Urinary bladder (tissue), 4 donors: ENCODE data around the gene GPT2. TPM values are rescaled to one million over a fixed set of nuclear protein-coding genes. Genes with fewer than 3 reads are reported as not detected.
"Not testable (repeated sequence)": the region's sequence is repeated elsewhere in the genome, so short reads cannot be mapped to it uniquely, and the experiment has no call there.

Source experiments
- DNase-seq: peaks from one replicate; pipeline ENCODE4 v3.0.0-alpha.2; 2015; ENCODE audit errors: extremely low spot score
- H3K27ac ChIP-seq: one replicate; pipeline ENCODE4 v1.5.1; 2013; ENCODE audit warnings: low read depth, mild to moderate bottlenecking, moderate library complexity
- H3K36me3 ChIP-seq: one replicate; pipeline ENCODE4 v1.6.1; 2013; ENCODE audit warnings: mild to moderate bottlenecking, moderate library complexity; ENCODE audit not compliant: insufficient read depth
- H3K4me1 ChIP-seq: one replicate; pipeline ENCODE4 v1.6.1; 2013; ENCODE audit warnings: mild to moderate bottlenecking, moderate library complexity; ENCODE audit not compliant: insufficient read depth
- H3K4me3 ChIP-seq: one replicate; pipeline ENCODE4 v1.5.1; 2013; ENCODE audit warnings: low read depth, low read length
- whole genome bisulfite sequencing: extraction: QIAGEN DNeasy Blood & Tissue Kit; methylation state at CpG from one replicate; pipeline ENCODE4 v1.1.7; 2013; 5-methylcytosine and 5-hydroxymethylcytosine counted together
- polyA plus RNA-seq: library from polyadenylated mRNA; stranded (reverse); fragments of 200-250 nt; gene quantifications from one replicate; pipeline ENCODE4 v1.2.3, GENCODE V29; 2013
- total RNA-seq: library from RNA; depleted of rRNA; stranded (reverse); fragments of >200 nt; gene quantifications from one replicate; pipeline ENCODE4 v1.2.3, GENCODE V29; 2014
- donor health status: healthy with polysubstance abuse.
- donor health status: healthy.

The GPT2 gene
- total and polyA plus RNA-seq, 2 donors = 3.7 to 4.8 TPM

DNA sequence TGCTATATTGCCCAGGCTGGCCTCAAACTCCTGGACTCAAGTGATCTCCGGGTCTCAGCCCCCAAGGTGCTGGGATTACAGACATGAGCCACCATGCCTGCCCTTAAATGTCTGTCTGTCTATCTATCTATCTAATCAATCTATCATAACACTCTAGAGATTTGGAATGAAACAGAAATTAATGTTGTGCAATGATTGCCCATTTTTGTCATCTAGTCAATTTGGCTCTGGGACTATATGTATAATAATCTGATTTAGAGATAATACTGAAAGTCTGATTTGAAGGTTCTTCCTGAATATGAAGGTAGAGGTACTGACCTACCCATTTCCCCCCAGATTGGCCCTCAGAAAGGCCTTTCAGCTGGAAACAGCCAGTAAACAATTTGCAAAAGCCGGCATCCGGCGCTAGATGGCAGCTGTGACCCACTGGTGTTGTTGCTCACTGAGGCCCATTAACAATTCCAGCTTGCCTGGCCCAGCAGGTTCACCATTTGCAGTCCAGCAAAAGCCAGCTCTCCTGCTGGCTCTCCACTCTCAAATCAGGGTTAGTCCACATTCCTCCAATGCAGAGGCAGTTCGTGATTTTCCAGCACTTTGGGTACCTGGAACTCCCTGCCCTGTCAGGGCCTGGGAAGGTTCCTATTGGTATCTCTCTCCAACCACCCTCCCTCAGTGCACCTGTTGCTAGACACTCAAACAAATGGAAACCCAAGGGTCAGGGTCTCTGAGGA lies 30.3 kb upstream of the GPT2 start:
- Histone ChIP-seq H3K36me3 (no peaks in the 10 kb centered on the region), H3K27ac (no peak overlapping the region), H3K4me1 (no peaks in the 10 kb centered on the region), H3K4me3 (no peak overlapping the region)
- 19% methylated on average over 5 of the region's 5 CpGs for WGBS
- peak; percentile 37 for DNase-seq

DNA sequence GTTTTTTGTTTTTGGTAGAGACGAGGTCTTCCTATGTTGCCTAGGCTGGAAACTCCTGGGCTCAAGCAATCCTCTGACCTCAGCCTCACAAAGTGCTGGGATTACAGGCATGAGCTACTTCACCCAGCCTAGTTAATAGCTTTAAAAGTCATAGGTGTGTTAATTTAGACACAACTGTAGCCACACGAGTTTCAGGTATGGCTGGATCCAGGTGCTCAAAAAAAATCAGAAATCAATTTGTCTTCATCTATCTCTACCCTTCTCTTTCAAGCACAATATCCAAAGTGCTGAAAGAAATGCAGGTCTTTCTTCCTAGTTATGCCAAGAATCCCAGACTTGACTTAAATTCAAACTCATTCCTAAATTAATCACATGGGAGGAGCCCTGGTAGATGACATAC lies 29.3 kb upstream of the GPT2 start:
- no peaks in the 10 kb centered on the region for H3K4me1 ChIP-seq
- no peak for DNase-seq
- WGBS = 96% methylated on average over 2 of the region's 2 CpGs
- no peaks in the 10 kb centered on the region for H3K36me3 ChIP-seq
- no peak overlapping the region for H3K27ac ChIP-seq
- no peak overlapping the region for H3K4me3 ChIP-seq

DNA sequence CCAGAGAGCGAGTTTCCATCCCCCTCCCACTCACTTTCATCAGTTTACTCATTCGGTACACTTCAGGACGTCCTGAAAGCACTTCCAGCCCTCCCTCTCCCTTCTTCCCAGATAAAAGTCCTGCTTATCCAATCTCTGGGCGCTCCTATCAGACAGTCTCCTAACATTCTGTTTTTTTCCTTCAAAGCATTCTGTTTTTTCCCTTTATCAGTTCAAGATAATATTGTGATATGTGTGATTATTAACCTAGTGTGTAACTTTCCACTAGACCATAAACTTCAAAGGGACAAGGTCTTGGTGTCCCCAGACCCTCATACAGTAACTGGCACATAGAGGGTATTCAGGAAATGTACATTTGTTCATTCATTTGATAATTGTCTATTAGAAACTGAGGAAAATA lies 28.8 kb upstream of the GPT2 start:
- DNase-seq = no peak
- H3K4me3 ChIP-seq = no peak overlapping the region
- no peak overlapping the region for H3K27ac ChIP-seq
- 63% methylated on average over 4 of the region's 4 CpGs for WGBS
- no peaks in the 10 kb centered on the region for H3K36me3 ChIP-seq
- H3K4me1 ChIP-seq = no peaks in the 10 kb centered on the region

DNA sequence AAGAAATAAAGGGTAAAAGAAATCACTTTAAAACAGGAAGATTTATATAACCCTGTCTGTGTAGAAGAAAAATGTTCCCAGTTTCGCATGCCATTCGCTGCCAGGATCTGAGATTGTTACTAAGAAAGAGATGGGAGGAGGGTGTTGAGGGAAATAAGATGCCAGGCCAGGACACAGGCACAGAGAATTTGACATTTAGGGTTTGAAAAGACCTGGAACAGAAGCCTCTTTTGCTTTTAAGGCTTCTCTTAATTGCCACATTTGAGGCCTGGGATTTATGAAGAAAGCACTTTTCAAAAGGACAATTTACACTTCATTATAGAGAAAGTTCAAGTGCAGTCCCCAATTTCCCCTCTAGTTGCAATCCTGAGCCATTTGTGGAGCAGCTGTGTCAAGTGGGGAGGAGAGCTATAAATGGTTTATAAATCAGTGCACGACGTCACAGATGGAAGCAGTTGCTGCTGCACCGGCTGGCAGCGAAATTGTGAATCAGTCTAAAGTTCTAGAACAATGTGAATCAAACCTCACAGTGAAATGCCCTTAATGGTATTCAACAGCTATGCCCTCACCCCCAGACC lies 26.7 kb upstream of the GPT2 start:
- Histone ChIP-seq H3K4me3 (no peak overlapping the region), H3K27ac (no peak overlapping the region), H3K36me3 (no peaks in the 10 kb centered on the region), H3K4me1 (no peaks in the 10 kb centered on the region)
- DNase-seq = no peak
- WGBS = 33% methylated on average over 6 of the region's 6 CpGs

DNA sequence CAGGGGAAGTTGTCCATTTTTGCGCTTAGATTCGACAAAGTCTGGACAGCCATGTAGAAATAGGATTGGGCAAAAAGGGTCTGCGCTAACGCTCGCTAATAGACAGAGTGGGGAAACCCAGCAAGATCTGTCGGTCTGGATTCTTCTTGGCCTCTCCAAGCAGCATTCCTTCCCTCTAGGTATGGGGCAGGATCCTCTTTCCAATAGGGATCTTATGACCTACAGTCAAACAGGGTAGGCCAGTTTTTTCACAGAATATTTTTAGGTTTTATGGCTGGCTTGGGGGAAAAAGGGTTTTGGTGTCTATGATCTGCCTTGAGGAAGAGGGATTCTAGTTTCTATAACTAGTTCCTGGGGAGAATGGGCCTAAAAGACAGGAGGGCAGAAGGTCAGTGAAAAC lies 26.0 kb upstream of the GPT2 start:
- Histone ChIP-seq H3K36me3 (no peaks in the 10 kb centered on the region), H3K27ac (no peak overlapping the region), H3K4me1 (no peaks in the 10 kb centered on the region), H3K4me3 (no peak overlapping the region)
- no peak for DNase-seq
- 94% methylated on average over 6 of the region's 6 CpGs for WGBS

DNA sequence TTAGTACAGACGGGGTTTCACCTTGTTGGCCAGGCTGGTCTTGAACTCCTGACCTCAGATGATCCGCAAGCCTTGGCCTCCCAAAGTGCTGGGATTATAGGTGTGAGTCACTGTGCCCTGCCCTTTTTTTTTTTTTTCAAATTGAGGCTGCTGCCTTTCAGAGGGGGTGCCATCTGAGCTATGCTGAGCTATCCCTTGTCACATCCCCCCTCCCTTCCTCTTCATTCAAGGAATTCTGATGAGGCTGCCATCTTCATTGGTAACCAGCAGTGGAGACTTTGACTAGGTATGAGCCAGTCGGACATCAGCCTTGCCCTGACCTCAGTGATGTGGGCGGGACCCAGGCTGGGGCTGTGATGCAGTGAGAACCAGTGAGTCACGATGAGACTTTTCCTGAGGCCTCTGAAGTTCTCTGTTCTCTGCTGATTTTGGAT lies 24.4 kb upstream of the GPT2 start:
- H3K27ac ChIP-seq = no peak overlapping the region
- no peak for DNase-seq
- no peaks in the 10 kb centered on the region for H3K4me1 ChIP-seq
- H3K4me3 ChIP-seq = no peak overlapping the region
- 72% methylated on average over 5 of the region's 5 CpGs for WGBS
- no peaks in the 10 kb centered on the region for H3K36me3 ChIP-seq

DNA sequence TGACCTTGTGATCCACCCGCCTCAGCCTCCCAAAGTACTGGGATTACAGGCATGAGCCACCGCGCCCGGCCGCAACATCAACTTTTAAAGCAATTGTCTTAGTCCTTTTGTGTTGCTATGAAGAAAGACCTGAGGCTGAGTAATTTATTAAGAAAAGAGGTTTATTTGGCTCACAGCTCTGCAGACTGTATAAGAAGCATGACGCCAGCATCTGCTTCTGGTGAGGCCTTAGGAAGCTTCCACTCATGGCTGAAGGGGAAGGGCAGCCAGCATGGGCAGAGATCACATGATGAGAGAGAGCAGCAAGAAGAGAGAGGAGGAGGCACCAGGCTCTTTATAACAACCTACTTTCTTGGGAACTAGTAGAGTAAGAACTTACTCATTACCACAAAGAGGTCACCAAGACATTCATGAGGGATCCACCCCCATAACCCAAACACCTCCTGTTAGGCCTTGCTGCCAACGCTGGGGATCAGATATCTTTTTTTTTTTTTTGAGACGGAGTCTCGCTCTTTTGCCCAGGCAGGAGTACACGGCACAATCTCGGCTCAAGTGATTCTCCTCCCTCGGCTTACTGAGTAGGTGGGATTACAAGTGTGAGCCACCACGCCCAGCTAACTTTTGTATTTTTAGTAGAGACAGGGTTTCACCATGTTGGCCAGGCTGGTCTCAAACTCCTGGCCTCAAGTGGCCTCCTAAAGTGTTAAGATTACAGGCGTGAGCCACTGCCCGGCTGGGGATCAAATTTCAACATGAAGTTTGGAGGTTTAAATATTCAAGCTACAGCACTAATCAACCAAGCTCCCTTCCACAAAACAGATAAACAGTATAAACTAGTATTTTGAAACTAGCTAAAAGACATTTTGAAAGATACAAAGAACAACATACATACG lies 21.4 kb upstream of the GPT2 start:
- no peaks in the 10 kb centered on the region for H3K36me3 ChIP-seq
- H3K4me1 ChIP-seq = no peaks in the 10 kb centered on the region
- 88% methylated on average over 16 of the region's 16 CpGs for WGBS
- DNase-seq = no peak
- no peak overlapping the region for H3K27ac ChIP-seq
- no peak overlapping the region for H3K4me3 ChIP-seq

DNA sequence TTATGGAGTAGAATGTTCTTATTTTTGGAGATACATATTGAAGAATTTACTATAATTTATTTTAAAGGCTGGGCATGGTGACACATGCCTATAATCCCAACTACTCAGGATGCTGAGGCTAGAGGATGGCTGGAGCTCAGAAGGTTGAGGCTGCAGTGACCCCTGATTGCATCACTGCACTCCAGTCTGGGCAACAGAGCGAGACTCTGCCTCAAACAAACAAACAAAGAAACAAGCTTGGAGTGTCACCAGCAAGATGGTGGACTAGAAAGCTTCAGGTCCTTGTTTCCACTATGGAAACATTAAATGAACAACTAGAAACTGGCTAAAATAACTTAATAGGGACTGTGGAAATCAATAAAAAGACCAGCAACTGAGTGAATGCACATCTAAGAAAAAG lies 17.9 kb upstream of the GPT2 start:
- Histone ChIP-seq H3K4me3 (no peak overlapping the region), H3K4me1 (no peaks in the 10 kb centered on the region), H3K27ac (no peak overlapping the region), H3K36me3 (no peaks in the 10 kb centered on the region)
- DNase-seq = no peak
- 58% methylated on average over 1 of the region's 1 CpG for WGBS

DNA sequence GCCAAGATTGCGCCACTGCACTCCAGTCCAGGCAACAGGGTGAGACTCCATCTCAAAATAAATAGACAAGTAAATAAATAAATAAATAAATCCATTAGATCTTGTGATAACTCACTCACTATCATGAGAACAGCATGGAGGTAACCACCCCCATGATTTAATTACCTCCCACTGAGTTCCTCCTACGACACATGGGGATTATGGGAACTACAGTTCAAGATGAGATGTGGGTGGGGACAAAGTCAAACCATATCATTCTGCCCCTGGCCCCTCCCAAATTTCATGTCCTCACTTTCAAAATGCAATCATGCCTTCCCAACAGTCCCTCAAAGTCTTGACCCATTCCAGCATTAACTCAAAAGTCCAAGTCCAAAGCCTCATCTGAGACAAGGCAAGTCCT lies 16.7 kb upstream of the GPT2 start:
- H3K4me3 ChIP-seq, H3K36me3 ChIP-seq, DNase-seq, H3K27ac ChIP-seq, H3K4me1 ChIP-seq: not testable (repeated sequence)
- 94% methylated on average over 2 of the region's 2 CpGs for WGBS

DNA sequence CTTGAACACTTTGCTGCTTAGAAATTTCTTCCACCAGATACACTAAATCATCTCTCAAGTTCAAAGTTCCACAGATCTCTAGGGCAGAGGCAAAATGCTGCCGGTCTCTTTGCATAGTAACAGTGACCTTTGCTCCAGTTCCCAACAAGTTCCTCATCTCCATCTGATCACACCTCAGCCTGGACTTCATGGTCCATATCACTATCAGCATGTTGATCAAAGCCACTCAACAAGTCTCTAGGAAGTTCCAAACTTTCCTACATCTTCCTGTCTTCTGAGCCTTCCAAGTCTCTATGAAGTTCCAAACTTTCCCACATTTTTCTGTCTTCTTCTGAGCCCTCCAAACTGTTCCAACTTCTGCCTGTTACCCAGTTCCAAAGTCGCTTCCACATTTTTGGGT lies 15.3 kb upstream of the GPT2 start:
- not testable (repeated sequence) for H3K4me3 ChIP-seq, H3K27ac ChIP-seq, H3K36me3 ChIP-seq, DNase-seq, H3K4me1 ChIP-seq
- WGBS = 75% methylated on average over 2 of the region's 2 CpGs

DNA sequence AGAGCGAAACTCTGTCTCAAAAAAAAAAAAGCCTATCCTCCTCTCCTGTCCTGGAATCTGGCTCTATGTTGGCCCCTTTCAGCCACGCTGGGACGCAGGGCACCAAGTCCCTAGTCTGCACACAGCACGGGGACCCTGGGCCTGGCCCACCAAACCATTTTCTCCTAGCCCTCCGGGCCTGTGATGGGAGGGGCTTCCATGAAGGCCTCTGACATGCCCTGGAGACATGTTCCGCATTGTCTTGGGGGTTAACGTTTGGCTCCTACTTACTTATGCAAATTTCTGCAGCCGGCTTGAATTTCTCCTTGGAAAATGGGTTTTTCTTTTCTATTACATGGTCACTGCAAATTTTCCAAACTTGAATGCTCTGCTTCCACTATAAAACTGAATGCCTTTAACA lies 12.6 kb upstream of the GPT2 start:
- WGBS = 73% methylated on average over 8 of the region's 8 CpGs
- Histone ChIP-seq H3K36me3 (no peaks in the 10 kb centered on the region), H3K27ac (no peak overlapping the region), H3K4me1 (no peaks in the 10 kb centered on the region), H3K4me3 (no peak overlapping the region)
- no peak for DNase-seq

DNA sequence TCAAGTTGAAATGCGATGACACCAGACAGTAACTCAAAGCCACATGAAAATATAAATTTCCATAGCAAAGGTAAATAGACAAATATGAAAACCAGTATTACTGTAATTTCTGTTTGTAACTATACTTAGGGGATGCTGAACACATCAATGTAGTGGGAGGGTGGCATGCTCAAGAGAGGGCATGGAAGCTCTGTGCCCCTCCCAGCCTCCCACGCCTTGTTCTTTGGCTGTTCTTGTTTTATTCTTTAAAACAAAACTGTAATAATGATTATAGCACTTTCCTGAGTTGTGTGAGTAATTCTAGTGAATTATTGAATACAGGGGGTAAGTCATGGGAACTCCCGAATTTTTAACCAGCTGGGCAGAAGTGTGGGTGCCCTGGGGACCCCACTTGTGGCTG lies 11.0 kb upstream of the GPT2 start:
- Histone ChIP-seq H3K27ac (no peak overlapping the region), H3K36me3 (no peaks in the 10 kb centered on the region), H3K4me1 (no peaks in the 10 kb centered on the region), H3K4me3 (no peak overlapping the region)
- WGBS = 95% methylated on average over 3 of the region's 3 CpGs
- no peak for DNase-seq

DNA sequence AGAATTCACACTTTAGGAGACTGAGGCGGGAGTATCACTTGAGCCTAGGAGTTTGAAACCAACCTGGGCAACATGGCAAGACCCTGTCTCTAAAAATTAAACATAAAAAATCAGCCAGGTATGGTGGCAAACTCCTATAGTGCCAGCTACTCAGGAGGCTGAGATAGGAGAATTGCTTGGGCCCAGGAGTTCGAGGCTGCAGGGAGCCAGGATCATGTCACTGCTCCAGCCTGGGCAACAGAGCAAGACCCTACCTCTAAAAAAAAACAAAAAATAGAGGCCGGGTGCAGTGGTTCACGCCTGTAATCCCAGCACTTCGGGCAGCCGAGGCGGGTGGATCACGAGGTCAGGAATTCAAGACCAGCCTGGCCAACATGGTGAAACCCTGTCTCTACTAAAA lies 8.9 kb upstream of the GPT2 start:
- WGBS = 92% methylated on average over 8 of the region's 8 CpGs
- DNase-seq = no peak
- Histone ChIP-seq H3K27ac (no peak overlapping the region), H3K36me3 (no peaks in the 10 kb centered on the region), H3K4me1 (no peaks in the 10 kb centered on the region), H3K4me3 (no peak overlapping the region)
